Neuronal stem cell (in vitro differentiated cells): ENCODE measurements around the gene RDX. TPM values are rescaled to one million over a fixed set of nuclear protein-coding genes. Genes with fewer than 3 reads are reported as not detected.
A peak's percentile ranks its signal among the peaks of the same experiment; 100 is the strongest.

Source experiments
- DNase-seq: peaks from one replicate; pipeline ENCODE4 v3.0.0-alpha.2; 2013; ENCODE audit warnings: low spot score
- H2AFZ ChIP-seq: one replicate; pipeline ENCODE4 v1.6.1; 2013; ENCODE audit warnings: mild to moderate bottlenecking, low read length, inconsistent platforms
- H2AK5ac ChIP-seq: 2 replicates; pipeline ENCODE4 v1.6.1; 2013; ENCODE audit warnings: low read depth, mild to moderate bottlenecking, inconsistent platforms, low read length, moderate library complexity, mixed read lengths
- H2BK120ac ChIP-seq: 2 replicates; pipeline ENCODE4 v1.6.1; 2013; ENCODE audit warnings: low read depth, mild to moderate bottlenecking, inconsistent platforms, low read length, moderate library complexity, mixed read lengths
- H2BK12ac ChIP-seq: one replicate; pipeline ENCODE4 v1.6.1; 2013; ENCODE audit warnings: low read length, inconsistent platforms
- H2BK15ac ChIP-seq: 2 replicates; pipeline ENCODE4 v1.6.1; 2013; ENCODE audit warnings: mild to moderate bottlenecking, low read length, inconsistent platforms, mixed read lengths
- H2BK5ac ChIP-seq: one replicate; pipeline ENCODE4 v1.6.1; 2013; ENCODE audit warnings: inconsistent platforms, mild to moderate bottlenecking, low read length, moderate library complexity
- H3K14ac ChIP-seq: one replicate; pipeline ENCODE4 v1.6.1; 2013; ENCODE audit warnings: low read length, inconsistent platforms
- H3K18ac ChIP-seq: 2 replicates; pipeline ENCODE4 v1.6.1; 2013; ENCODE audit warnings: low read length, inconsistent platforms
- H3K23ac ChIP-seq: 2 replicates; pipeline ENCODE4 v1.6.1; 2013; ENCODE audit warnings: low read depth, mild to moderate bottlenecking, mixed read lengths, low read length, inconsistent platforms; ENCODE audit not compliant: poor library complexity
- H3K27ac ChIP-seq: replicated peaks from 3 replicates; pipeline ENCODE4 v1.5.1; 2013; ENCODE audit warnings: low read length, inconsistent platforms
- H3K27me3 ChIP-seq, 3 experiments: 2 replicates each; pipeline ENCODE4 v1.6.1; 2013; ENCODE audit warnings: low read length in 3 of 3, mild to moderate bottlenecking in 2 of 3, inconsistent platforms in 1 of 3, low read depth in 1 of 3, mixed read lengths in 1 of 3, moderate library complexity in 1 of 3; ENCODE audit not compliant: control insufficient read depth in 3 of 3, insufficient read depth in 3 of 3
- H3K36me3 ChIP-seq, 2 donors: replicated peaks in 1 of 2; 2 replicates each; pipeline ENCODE4 v1.6.1; 2013; ENCODE audit warnings: low read length in 2 of 2; ENCODE audit not compliant: control insufficient read depth in 2 of 2, insufficient read depth in 2 of 2
- H3K4ac ChIP-seq: 2 replicates; pipeline ENCODE4 v1.6.1; 2013; ENCODE audit warnings: inconsistent platforms, mild to moderate bottlenecking, low read length, moderate library complexity
- H3K4me1 ChIP-seq, 2 donors: 1 replicate in 1 of 2; 2 replicates in 1 of 2; pipeline ENCODE4 v1.6.1; 2013; ENCODE audit warnings: low read length in 2 of 2, low read depth in 1 of 2; ENCODE audit not compliant: control insufficient read depth in 2 of 2, insufficient read depth in 1 of 2
- H3K4me2 ChIP-seq: one replicate; pipeline ENCODE4 v1.6.1; 2013; ENCODE audit warnings: mild to moderate bottlenecking, low read length, inconsistent platforms; ENCODE audit not compliant: insufficient read depth, poor library complexity, severe bottlenecking
- H3K4me3 ChIP-seq, 2 donors: 2 replicates each; pipeline ENCODE4 v1.5.1; 2013; ENCODE audit warnings: low read length in 2 of 2, mild to moderate bottlenecking in 2 of 2, inconsistent platforms in 1 of 2, moderate library complexity in 1 of 2
- H3K79me1 ChIP-seq: one replicate; pipeline ENCODE4 v1.6.1; 2013; ENCODE audit warnings: low read depth, mild to moderate bottlenecking, inconsistent platforms, low read length, moderate library complexity
- H3K9ac ChIP-seq: one replicate; pipeline ENCODE4 v1.6.1; 2013; ENCODE audit warnings: mild to moderate bottlenecking, low read depth, low read length, inconsistent platforms; ENCODE audit not compliant: poor library complexity
- H3K9me3 ChIP-seq, 2 donors: replicated peaks in 1 of 2; 2 replicates each; pipeline versions ENCODE3 to v1.6.1; 2013; ENCODE audit warnings: low read length in 2 of 2, mild to moderate bottlenecking in 2 of 2, inconsistent platforms in 1 of 2, low read depth in 1 of 2, mixed read lengths in 1 of 2, moderate library complexity in 1 of 2; ENCODE audit not compliant: control insufficient read depth in 2 of 2, insufficient read depth in 1 of 2
- H4K8ac ChIP-seq: one replicate; pipeline ENCODE4 v1.6.1; 2013; ENCODE audit warnings: low read depth, mild to moderate bottlenecking, inconsistent platforms, low read length, moderate library complexity
- H4K91ac ChIP-seq: one replicate; pipeline ENCODE4 v1.6.1; 2013; ENCODE audit warnings: low read length, low read depth, mild to moderate bottlenecking, inconsistent platforms; ENCODE audit not compliant: poor library complexity
- WGBS, 2 donors: extraction: QIAGEN DNeasy Blood & Tissue Kit; methylation state at CpG; one replicate each; pipeline ENCODE4 v1.1.7; 2013; ENCODE audit warnings: missing lambda C conversion rate in 2 of 2, mixed read lengths in 1 of 2; ENCODE audit not compliant: insufficient read length in 2 of 2, insufficient replicate concordance in 1 of 2; ENCODE audit errors: extremely low coverage in 2 of 2; 5-methylcytosine and 5-hydroxymethylcytosine counted together
- polyA plus RNA-seq, 2 experiments: library from polyadenylated mRNA; stranded (reverse); fragments of 200-250 nt; gene quantifications; one replicate each; pipeline ENCODE4 v1.2.3, GENCODE V29; 2013

RDX gene
- 77.7 TPM for polyA plus RNA-seq (2013, experiment 1 of 2)
- 81.7 TPM for polyA plus RNA-seq (2013, experiment 2 of 2)

GRCh38 chr11:110296226-110297075, at the start of gene RDX:
TSS of gene RDX (minus strand) at chr11:110296614. CDS start at chr11:110279692, 16,922 bp downstream.
- Histone ChIP-seq H3K79me1 (peaks cover 1% of the 10 kb centered on the region), H4K91ac (peak within 1 kb of the TSS; percentile 92), H3K18ac (peak within 1 kb of the TSS; percentile 97), H3K4me3 (peak within 1 kb of the TSS; percentile 86 to 99), H3K4me2 (peak within 1 kb of the TSS; percentile 65), H3K9me3 (no peaks in the 10 kb centered on the region), H2AFZ (peak within 1 kb of the TSS; percentile 97), H4K8ac (no peak within 1 kb of the TSS), H3K27ac (peak within 1 kb of the TSS; percentile 94), H3K14ac (peak within 1 kb of the TSS; percentile 71), H2BK15ac (peak within 1 kb of the TSS; percentile 91), H2BK120ac (peak within 1 kb of the TSS; percentile 31), H3K4me1 (peaks cover 8 to 15% of the 10 kb centered on the region in 2 donors), H2BK12ac (peak within 1 kb of the TSS; percentile 36), H3K27me3 (no peaks in the 10 kb centered on the region), H2BK5ac (peak within 1 kb of the TSS; percentile 98), H3K4ac (peak within 1 kb of the TSS; percentile 95), H2AK5ac (peak within 1 kb of the TSS; percentile 62), H3K36me3 (peaks cover 0 to 9% of the 10 kb centered on the region in 2 donors), H3K23ac (peak within 1 kb of the TSS; percentile 91), H3K9ac (peak within 1 kb of the TSS; percentile 93)
- WGBS, 2 donors, result no CpG with 5 or more reads among the region's 113 CpGs
- peak; percentile 83 for DNase-seq

DNA sequence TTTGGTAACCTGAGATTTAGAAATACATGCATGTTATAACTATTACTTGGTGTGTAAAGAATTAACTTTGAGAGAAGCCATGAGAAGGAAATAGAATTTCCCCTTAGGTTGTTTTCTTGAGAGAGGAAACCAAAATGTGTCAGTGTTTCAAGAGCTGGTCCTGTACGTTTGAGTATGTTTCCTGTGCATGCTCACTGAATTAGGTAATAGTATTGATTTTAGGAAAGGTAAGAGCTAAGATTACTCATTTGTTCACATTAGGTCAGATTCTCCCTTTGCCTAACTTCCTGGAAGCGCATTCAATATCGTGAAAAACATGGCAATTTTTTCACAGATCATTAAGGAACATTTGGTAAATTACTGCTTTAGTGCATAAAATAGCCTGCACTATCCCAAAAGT, 49.3 kb upstream of the RDX start:
- Histone ChIP-seq H3K79me1 (no peaks in the 10 kb centered on the region), H2BK5ac (no peak overlapping the region), H3K4me3 (no peak overlapping the region), H3K9ac (no peak overlapping the region), H3K23ac (no peak overlapping the region), H4K8ac (no peak overlapping the region), H3K4me2 (no peak overlapping the region), H2BK12ac (no peak overlapping the region), H4K91ac (no peak overlapping the region), H2BK120ac (no peak overlapping the region), H3K18ac (no peak overlapping the region), H3K27ac (no peak overlapping the region), H3K36me3 (no peaks in the 10 kb centered on the region), H2AK5ac (no peak overlapping the region), H3K4me1 (peaks cover 0 to 9% of the 10 kb centered on the region in 2 donors), H2AFZ (no peak overlapping the region), H3K27me3 (no peaks in the 10 kb centered on the region), H3K14ac (no peak overlapping the region), H3K4ac (no peak overlapping the region), H2BK15ac (no peak overlapping the region), H3K9me3 (no peaks in the 10 kb centered on the region)
- DNase-seq, result no peak
- WGBS, 2 donors, result no CpG with 5 or more reads among the region's 3 CpGs

- H3K18ac ChIP-seq, result no peak overlapping the region
These were observed 44.0 kb upstream of the RDX start for GRCh38 chr11:110340436-110340835.

DNA sequence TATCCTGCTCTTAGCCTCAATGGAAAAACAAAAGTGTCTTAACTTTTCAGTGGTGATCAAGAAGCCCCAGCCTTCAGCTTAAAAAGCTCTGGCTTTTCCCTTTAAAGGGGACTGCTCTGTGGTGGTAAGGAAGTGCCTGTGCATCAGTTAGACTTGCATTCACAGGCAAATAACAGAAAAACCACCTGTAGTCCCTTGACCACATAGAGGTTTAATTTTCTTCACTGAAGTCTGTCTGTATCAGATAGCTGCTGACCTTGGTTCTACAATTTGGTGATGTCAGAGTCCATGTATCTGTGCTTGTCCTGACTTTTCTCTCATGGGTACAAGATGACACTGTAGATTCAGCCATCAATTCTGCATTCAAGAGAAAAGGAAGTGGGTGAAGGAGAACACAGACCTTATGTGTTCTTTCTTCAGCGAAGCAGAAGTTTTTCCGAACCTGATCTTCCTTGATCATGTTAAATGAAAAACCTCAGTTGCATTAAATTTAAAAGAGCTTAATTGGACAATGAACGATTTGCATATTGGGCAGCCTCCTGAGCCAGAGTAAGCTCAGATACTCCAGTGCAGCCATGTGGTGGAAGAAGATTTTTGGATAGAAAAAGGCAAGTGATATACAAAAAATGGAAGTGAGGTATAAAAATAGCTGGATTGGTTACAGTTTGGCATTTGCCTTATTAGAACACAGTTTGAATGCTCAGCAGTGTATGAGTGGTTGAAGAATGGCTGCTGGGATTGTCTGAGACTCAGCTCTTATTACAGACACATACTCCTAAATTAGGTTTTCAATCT, 43.2 kb upstream of the RDX start:
- no peak overlapping the region for H2AFZ ChIP-seq
- no peak overlapping the region for H4K91ac ChIP-seq
- H4K8ac ChIP-seq, result no peak overlapping the region
- no peak overlapping the region for H3K4ac ChIP-seq
- no peak overlapping the region for H3K18ac ChIP-seq
- no peak overlapping the region for H3K4me2 ChIP-seq
- H3K36me3 ChIP-seq, result no peaks in the 10 kb centered on the region
- no peak overlapping the region for H3K4me3 ChIP-seq
- no peak overlapping the region for H2AK5ac ChIP-seq
- H2BK120ac ChIP-seq, result no peak overlapping the region
- no peak overlapping the region for H3K27ac ChIP-seq
- H3K23ac ChIP-seq, result no peak overlapping the region
- no peak overlapping the region for H3K14ac ChIP-seq
- H3K4me1 ChIP-seq, result peaks cover 3 to 5% of the 10 kb centered on the region in 2 donors
- H3K9ac ChIP-seq, result no peak overlapping the region
- H2BK12ac ChIP-seq, result no peak overlapping the region
- no peaks in the 10 kb centered on the region for H3K27me3 ChIP-seq
- no CpG with 5 or more reads among the region's 3 CpGs for WGBS, 2 donors
- DNase-seq, result no peak
- no peak overlapping the region for H2BK15ac ChIP-seq
- no peaks in the 10 kb centered on the region for H3K9me3 ChIP-seq
- no peak overlapping the region for H2BK5ac ChIP-seq
- no peaks in the 10 kb centered on the region for H3K79me1 ChIP-seq

More at GRCh38 chr11:110340436-110340835, 44.0 kb upstream of the RDX start:
- H3K4me1 ChIP-seq, result peaks cover 3 to 5% of the 10 kb centered on the region in 2 donors
- no peak overlapping the region for H3K4me3 ChIP-seq
- no peak overlapping the region for H3K9ac ChIP-seq
- no peak overlapping the region for H2BK120ac ChIP-seq
- H2BK15ac ChIP-seq, result no peak overlapping the region
- no peak overlapping the region for H2AFZ ChIP-seq
- DNase-seq, result no peak
- no peak overlapping the region for H2BK12ac ChIP-seq
- H4K91ac ChIP-seq, result no peak overlapping the region
- H3K4ac ChIP-seq, result no peak overlapping the region
- no peaks in the 10 kb centered on the region for H3K9me3 ChIP-seq
- no peak overlapping the region for H3K23ac ChIP-seq
- H3K79me1 ChIP-seq, result no peaks in the 10 kb centered on the region
- no peak overlapping the region for H3K14ac ChIP-seq
- no peak overlapping the region for H2BK5ac ChIP-seq
- no peak overlapping the region for H4K8ac ChIP-seq
- H2AK5ac ChIP-seq, result no peak overlapping the region
- no peaks in the 10 kb centered on the region for H3K36me3 ChIP-seq
- H3K27me3 ChIP-seq, result no peaks in the 10 kb centered on the region
- no peak overlapping the region for H3K27ac ChIP-seq
- WGBS, 2 donors, result no CpG with 5 or more reads among the region's 2 CpGs
- H3K4me2 ChIP-seq, result no peak overlapping the region
